IPS-20b (cell line): Measurements from ENCODE around the gene DAPK1.

Experiments used
- H3K27ac ChIP-seq: one replicate; pipeline ENCODE4 v1.5.1; 2013; ENCODE audit warnings: low read length
- H3K27me3 ChIP-seq: 2 replicates; pipeline ENCODE4 v1.6.1; 2013; ENCODE audit warnings: mild to moderate bottlenecking, low read length, inconsistent platforms; ENCODE audit not compliant: insufficient read depth
- H3K36me3 ChIP-seq: 2 replicates; pipeline ENCODE4 v1.6.1; 2013; ENCODE audit warnings: low read depth, mild to moderate bottlenecking, inconsistent platforms, low read length, moderate library complexity; ENCODE audit not compliant: insufficient read depth
- H3K4me1 ChIP-seq: 2 replicates; pipeline ENCODE4 v1.6.1; 2013; ENCODE audit warnings: mild to moderate bottlenecking, control low read depth, inconsistent platforms, low read length, moderate library complexity; ENCODE audit not compliant: insufficient read depth
- H3K4me3 ChIP-seq: 2 replicates; pipeline ENCODE4 v1.5.1; 2013; ENCODE audit warnings: mild to moderate bottlenecking, low read length, inconsistent platforms
- H3K9ac ChIP-seq: 2 replicates; pipeline ENCODE4 v1.6.1; 2013; ENCODE audit warnings: low read depth, mild to moderate bottlenecking, inconsistent platforms, low read length, moderate library complexity
- H3K9me3 ChIP-seq: 2 replicates; pipeline ENCODE4 v1.6.1; 2013; ENCODE audit warnings: mild to moderate bottlenecking, low read depth, low read length, inconsistent platforms; ENCODE audit not compliant: insufficient read depth

DAPK1 gene

DNA sequence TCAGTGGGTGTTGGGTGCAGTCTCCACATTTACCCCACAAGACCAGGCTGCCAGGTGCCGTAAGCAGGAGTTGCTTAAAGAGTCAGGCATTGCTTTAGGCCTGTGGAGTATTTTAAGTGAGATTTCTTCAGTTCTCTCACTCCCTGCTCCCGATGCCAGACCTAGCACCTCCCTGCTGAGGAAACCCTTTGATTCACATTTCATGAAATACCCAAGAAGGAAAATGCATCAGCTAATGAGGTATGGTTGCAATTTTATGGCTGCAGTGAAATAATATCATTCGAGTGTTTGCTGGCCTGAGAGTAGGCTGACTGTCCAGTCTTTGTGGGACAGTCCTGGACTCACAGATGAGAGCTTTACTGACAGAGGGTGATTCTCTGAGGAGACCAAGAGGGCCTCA, 160.8 kb downstream of the DAPK1 start:
- Histone ChIP-seq H3K4me3 (no peak overlapping the region), H3K27ac (no peak overlapping the region), H3K9me3 (no peaks in the 10 kb centered on the region), H3K9ac (no peak overlapping the region), H3K27me3 (no peaks in the 10 kb centered on the region), H3K36me3 (peaks cover 66% of the 10 kb centered on the region), H3K4me1 (no peaks in the 10 kb centered on the region; the same call in 1 of the 2 replicates)

DNA sequence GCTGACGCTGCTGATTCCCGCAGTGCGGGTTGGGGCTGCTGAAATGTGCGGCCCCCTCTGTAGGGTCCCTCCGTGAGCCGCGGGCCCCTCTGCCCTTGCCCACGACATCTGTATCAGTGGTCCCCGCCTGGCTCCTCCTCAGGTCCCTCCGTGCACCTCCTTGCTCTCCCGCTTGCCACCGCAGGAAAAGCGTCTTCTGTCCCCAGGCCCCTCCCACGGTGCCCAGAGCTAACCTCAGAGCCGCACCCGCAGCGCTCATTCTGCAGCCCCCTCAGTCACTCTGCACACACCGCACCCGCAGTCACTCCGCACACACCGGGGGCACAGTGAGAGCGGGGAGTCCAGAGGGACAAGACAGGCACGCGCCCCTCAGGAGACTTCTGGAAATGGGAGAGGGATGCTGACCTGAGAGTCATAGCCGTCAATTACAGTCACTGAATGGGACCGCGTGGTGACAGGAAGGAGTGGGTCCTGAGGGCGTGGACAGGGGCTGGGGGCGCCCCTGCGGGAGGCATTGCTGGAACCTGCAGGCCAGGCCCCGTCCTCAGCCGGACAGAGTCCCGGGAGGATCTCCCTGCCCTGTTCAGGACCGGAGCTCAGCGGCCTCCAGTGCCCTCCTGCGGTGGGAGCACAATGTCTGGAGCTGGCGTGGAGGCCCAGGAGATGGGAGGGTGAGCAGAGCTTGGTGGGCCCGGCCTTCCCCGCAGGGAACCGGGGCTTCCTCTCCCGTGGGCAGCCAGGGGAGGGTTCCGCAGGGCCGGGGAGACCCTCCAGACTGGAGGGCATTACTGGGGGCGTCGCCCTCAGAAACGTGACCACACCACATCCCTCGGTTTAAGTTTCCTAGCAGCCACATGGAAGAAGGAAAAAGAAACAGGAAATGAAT, 162.1 kb downstream of the DAPK1 start:
- H3K27me3 ChIP-seq: no peaks in the 10 kb centered on the region

DNA sequence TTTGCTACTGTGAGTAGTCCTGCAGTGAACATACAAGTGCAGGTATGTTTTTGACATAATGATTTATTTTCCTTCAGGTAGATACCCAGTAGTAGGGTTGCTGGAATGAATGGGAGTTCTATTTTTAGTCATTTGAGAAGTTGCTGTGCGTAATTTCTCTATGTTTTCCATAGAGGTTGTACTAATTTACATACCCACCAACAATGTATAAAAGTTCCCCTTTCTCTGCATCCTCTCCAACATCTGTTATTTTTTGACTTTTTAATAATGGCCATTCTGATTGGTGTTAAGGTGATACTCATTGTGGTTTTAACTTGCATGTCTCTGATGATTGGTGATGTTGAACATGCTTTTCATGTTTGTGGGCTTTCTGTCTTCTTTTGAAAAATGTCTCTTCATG, 163.6 kb downstream of the DAPK1 start:
- peaks cover 18% of the 10 kb centered on the region; the same call in 1 of the 2 replicates for H3K9me3 ChIP-seq
- H3K9ac ChIP-seq: no peak overlapping the region
- H3K4me1 ChIP-seq: no peaks in the 10 kb centered on the region; the same call in 1 of the 2 replicates
- no peak overlapping the region for H3K27ac ChIP-seq
- no peaks in the 10 kb centered on the region for H3K27me3 ChIP-seq
- H3K36me3 ChIP-seq: peaks cover 69% of the 10 kb centered on the region
- no peak overlapping the region for H3K4me3 ChIP-seq

More for the DNA sequence above, 162.1 kb downstream of the DAPK1 start:
- Histone ChIP-seq H3K9me3 (peaks cover 4% of the 10 kb centered on the region; the same call in 1 of the 2 replicates), H3K27ac (no peak overlapping the region), H3K4me1 (no peaks in the 10 kb centered on the region; the same call in 1 of the 2 replicates), H3K4me3 (no peak overlapping the region), H3K9ac (no peak overlapping the region), H3K36me3 (peaks cover 70% of the 10 kb centered on the region)

DNA sequence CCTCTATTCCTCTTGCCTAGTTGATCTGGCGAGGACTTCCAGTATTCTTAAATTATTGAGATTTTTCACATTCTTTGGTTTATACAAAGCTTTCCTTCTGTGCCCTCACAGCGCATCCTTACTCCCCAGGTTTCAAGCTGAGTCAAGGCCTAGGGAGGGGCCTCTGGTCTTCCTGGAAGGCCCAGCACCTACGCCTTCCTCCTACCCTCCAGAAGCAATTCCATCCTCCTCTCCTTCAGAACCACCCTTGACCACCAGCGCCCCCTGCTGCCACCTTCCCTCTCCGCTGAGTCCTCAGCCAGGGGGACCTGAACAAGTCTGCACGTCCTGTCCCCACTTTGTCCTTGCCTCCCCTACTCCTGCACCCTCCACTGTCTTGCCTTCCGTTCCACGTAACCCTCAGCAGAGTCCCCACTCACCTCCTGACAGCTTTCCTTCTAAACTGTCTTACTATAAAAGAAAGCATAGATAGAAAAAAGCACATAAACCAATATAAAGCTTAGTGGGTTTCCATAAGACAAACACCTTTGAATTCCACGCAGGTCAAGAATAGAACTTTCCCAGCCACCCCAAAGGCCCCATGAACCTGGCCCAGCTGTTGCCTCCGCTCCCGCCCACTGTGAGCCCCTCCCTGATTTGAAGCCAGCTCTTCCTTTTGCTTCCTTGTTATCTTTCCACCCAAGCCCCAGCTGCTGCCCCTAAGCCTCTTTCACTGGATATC, 165.3 kb downstream of the DAPK1 start:
- Histone ChIP-seq H3K27ac (no peak overlapping the region), H3K36me3 (peaks cover 65% of the 10 kb centered on the region), H3K27me3 (no peaks in the 10 kb centered on the region)

DNA sequence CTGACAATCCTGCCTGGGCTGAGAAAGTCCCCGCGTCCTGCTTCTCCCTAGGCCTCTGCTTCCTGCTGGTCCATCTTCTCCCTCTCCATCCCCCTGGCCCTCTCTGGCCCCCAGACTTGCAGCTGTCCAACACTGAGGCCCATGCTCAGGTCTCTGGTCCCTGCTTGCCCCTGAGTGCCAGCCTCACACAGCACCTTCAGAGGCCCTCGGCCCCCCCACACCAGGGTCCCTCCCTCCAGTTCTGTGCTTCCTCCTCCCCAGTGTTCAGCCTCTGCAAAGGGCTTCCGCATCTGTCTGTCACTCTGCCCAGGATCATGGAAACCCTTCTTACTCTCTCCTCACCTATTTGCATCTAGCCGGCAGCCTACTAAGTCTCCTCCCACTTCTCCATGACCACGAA, 165.9 kb downstream of the DAPK1 start:
- H3K4me3 ChIP-seq: no peak overlapping the region
- H3K9me3 ChIP-seq: peaks cover 28% of the 10 kb centered on the region; the same call in 1 of the 2 replicates
- H3K27ac ChIP-seq: no peak overlapping the region
- H3K27me3 ChIP-seq: no peaks in the 10 kb centered on the region
- no peak overlapping the region for H3K9ac ChIP-seq
- peaks cover 65% of the 10 kb centered on the region for H3K36me3 ChIP-seq
- H3K4me1 ChIP-seq: no peaks in the 10 kb centered on the region; the same call in 1 of the 2 replicates

More for the DNA sequence above, 165.3 kb downstream of the DAPK1 start:
- Histone ChIP-seq H3K9me3 (peaks cover 28% of the 10 kb centered on the region; the same call in 1 of the 2 replicates), H3K4me3 (no peak overlapping the region), H3K4me1 (no peaks in the 10 kb centered on the region; the same call in 1 of the 2 replicates), H3K9ac (no peak overlapping the region)

DNA sequence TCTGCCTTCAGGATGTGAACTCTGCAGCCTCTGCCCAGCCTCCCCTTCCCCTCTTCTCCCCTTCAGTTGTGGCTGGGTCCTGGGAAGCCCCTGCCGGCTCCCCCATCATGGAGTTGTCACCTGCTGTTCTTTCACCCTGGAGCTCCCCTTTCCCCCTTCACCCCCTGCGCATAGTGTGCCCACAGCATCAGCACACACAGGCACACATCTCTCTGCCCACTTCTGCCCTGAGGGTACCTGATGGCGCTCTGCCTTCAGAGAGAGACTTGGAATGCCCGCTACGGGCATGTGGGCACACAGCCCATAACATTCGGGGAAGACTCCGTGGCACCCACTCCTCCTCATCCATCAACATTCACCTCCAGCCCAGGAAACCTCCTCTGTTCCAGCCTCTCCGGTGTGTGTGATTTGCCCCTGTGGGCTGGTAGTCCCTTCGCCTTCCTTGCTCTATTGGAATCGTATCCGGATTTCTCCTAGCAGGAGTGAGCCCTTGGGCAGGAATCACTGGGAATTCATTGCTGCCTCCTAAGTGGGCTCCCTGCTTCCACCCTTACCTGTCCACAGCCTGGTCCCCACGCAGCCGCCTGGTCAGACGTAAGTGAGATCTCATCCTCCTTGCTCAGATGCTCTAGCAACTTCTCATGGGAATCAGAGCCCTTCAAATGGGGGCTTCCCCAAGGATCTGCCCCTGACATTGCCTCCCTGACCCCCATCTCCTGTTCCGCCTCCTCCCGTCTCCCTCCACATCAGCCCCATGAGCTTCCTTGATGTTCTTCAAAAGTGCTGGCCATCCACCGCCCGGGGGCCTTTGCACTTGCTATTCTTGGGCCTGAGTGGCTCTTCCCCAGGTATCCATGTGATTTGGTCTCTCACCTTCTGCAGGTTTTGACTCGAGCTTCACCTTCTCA, 166.7 kb downstream of the DAPK1 start:
- Histone ChIP-seq H3K4me3 (no peak overlapping the region), H3K4me1 (no peaks in the 10 kb centered on the region; the same call in 1 of the 2 replicates), H3K9me3 (peaks cover 28% of the 10 kb centered on the region; the same call in 1 of the 2 replicates), H3K9ac (no peak overlapping the region), H3K27ac (no peak overlapping the region), H3K27me3 (no peaks in the 10 kb centered on the region), H3K36me3 (peaks cover 65% of the 10 kb centered on the region)

DNA sequence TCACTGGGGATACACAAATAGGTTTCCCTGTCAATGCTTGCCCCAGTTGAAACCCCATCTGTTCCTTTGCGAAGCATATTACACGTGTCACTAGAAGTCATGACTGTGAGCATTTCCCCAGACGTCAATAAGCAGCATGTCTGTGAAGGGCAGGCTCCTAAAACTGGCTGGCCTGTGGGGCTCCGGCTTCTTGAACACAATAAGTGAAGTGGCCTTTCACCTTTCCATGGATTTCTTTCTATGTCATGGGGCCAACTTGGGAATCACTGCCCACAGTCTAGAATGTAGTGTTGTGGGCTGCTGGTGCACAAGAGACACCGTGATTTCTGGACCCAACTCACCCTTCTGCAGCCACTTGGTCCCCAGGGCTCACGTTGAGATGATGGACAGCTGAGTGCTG, 167.8 kb downstream of the DAPK1 start:
- Histone ChIP-seq H3K4me1 (no peaks in the 10 kb centered on the region; the same call in 1 of the 2 replicates), H3K36me3 (peaks cover 70% of the 10 kb centered on the region), H3K4me3 (no peak overlapping the region), H3K9me3 (peaks cover 28% of the 10 kb centered on the region; the same call in 1 of the 2 replicates), H3K9ac (no peak overlapping the region), H3K27me3 (no peaks in the 10 kb centered on the region), H3K27ac (no peak overlapping the region)

DNA sequence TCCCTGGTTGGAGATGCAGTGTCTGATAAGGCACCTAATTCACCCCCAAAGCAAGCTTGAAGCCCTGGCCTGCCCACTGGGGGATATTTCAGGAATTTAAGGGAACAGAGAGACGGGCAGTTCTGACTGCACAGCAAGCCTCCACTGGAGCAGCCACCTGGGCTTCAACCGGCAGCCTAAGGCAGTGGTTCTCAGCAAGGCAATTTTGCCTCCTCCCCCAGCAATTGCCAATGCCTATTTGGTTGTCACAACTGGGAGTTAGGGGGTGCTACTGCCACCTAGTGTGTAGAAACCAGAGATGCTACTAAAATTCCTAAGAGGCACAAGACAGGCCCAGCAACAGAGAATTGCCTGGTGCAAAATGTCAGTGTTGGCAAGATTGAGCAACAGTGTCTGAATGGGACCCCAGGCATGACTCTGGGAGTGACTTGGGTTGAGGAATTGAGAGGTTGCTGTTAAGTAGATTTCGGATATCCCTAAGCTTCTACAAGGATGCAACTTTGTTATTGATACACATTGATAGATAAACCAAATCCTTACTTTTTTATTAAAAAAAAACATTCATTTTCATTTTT, 169.6 kb downstream of the DAPK1 start:
- no peak overlapping the region for H3K27ac ChIP-seq
- H3K27me3 ChIP-seq: no peaks in the 10 kb centered on the region
- no peaks in the 10 kb centered on the region; the same call in 1 of the 2 replicates for H3K4me1 ChIP-seq
- H3K9ac ChIP-seq: no peak overlapping the region
- H3K9me3 ChIP-seq: peaks cover 28% of the 10 kb centered on the region; the same call in 1 of the 2 replicates
- H3K4me3 ChIP-seq: no peak overlapping the region
- peaks cover 76% of the 10 kb centered on the region for H3K36me3 ChIP-seq

DNA sequence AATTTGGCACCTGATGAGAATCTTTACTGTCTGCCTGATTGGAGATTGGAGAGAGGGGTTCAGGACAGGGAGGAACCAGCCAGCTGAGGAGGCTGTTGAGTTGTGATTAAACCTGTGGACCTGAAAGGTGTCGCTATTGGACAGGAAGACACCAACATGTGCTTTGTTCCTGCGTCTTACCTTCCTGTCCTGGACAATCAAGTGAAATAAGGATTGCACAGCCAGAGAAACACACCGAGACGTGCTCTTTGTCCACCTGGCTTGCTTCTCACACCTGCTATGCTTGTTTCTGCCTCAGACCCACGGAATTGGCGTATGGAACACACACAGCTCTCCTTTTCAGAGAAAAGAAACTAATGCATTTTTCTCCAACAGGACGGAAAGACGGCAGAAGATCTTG, 170.6 kb downstream of the DAPK1 start:
- Histone ChIP-seq H3K9me3 (peaks cover 28% of the 10 kb centered on the region; the same call in 1 of the 2 replicates), H3K27me3 (no peaks in the 10 kb centered on the region), H3K4me1 (no peaks in the 10 kb centered on the region), H3K4me3 (no peak overlapping the region), H3K27ac (no peak overlapping the region), H3K9ac (no peak overlapping the region), H3K36me3 (peaks cover 83% of the 10 kb centered on the region)

DNA sequence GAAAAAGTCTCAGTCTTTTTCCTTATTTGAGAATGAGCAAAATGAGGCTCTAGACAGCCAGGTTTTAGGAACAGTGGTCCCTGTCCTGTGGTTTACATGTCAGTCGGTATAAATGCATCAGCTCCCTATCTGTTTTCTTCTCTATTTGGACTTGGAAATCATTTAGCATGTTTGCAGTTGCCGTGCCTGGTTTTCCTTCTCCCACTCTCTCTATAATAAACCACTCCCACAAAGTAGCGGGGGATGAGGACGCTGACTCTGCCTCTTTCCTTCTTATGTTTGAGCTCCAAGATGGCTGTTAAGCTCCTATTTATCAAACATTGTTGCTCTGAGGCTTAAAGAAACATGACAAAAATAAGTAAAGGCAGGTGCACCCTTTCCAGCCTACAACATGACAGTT, 171.1 kb downstream of the DAPK1 start:
- Histone ChIP-seq H3K36me3 (peaks cover 82% of the 10 kb centered on the region), H3K27ac (no peak overlapping the region), H3K4me1 (no peaks in the 10 kb centered on the region), H3K9me3 (peaks cover 28% of the 10 kb centered on the region; the same call in 1 of the 2 replicates), H3K27me3 (no peaks in the 10 kb centered on the region), H3K4me3 (no peak overlapping the region), H3K9ac (no peak overlapping the region)
